ENCODE data around the gene POPDC2.

Gene POPDC2

GRCh38 chr3:119647843-119648575 is 12.4 kb downstream of the POPDC2 start:
- no peak overlapping the region for H3K4me3 ChIP-seq (ENCODE audit: low read depth, low read length)
- DNase-seq (ENCODE audit: low read depth) = no peak
- TF ChIP-seq CTCF (IDR thresholded peaks at IDR 0.05; ENCODE audit: low read depth, low read length, missing control alignments) = no peak

- DNase-seq (ENCODE audit: low read depth) = no peak
- no peak for TF ChIP-seq CTCF (IDR thresholded peaks at IDR 0.05; ENCODE audit: low read depth, low read length, missing control alignments)
Measured at GRCh38 chr3:119647171-119647570, 13.2 kb downstream of the POPDC2 start.

GRCh38 chr3:119645813-119646212 is 14.6 kb downstream of the POPDC2 start:
- no peak for TF ChIP-seq CTCF (IDR thresholded peaks at IDR 0.05; ENCODE audit: low read depth, low read length, missing control alignments)
- DNase-seq (ENCODE audit: low read depth) = no peak
- H3K4me3 ChIP-seq (ENCODE audit: low read depth, low read length) = no peak overlapping the region

More at GRCh38 chr3:119647171-119647570, 13.2 kb downstream of the POPDC2 start:
- no peak overlapping the region for H3K4me3 ChIP-seq (ENCODE audit: low read depth, low read length)

GRCh38 chr3:119644481-119644880 is 15.9 kb downstream of the POPDC2 start:
- H3K4me3 ChIP-seq (ENCODE audit: low read depth, low read length) = no peak overlapping the region
- no peak for TF ChIP-seq CTCF (IDR thresholded peaks at IDR 0.05; ENCODE audit: low read depth, low read length, missing control alignments)
- DNase-seq (ENCODE audit: low read depth) = no peak

- no peak for DNase-seq (ENCODE audit: low read depth)
- no peak for TF ChIP-seq CTCF (IDR thresholded peaks at IDR 0.05; ENCODE audit: low read depth, low read length, missing control alignments)
- H3K4me3 ChIP-seq (ENCODE audit: low read depth, low read length) = no peak overlapping the region
Measured at GRCh38 chr3:119643528-119643927, 16.9 kb downstream of the POPDC2 start.

- TF ChIP-seq CTCF (IDR thresholded peaks at IDR 0.05; ENCODE audit: low read depth, low read length, missing control alignments) = no peak
- DNase-seq (ENCODE audit: low read depth) = no peak
- no peak overlapping the region for H3K4me3 ChIP-seq (ENCODE audit: low read depth, low read length)
Measured at GRCh38 chr3:119642746-119643473, 17.5 kb downstream of the POPDC2 start.
